ENCODE results near the gene IGFBP4. TPM values are rescaled to one million over a fixed set of nuclear protein-coding genes. Genes with fewer than 3 reads are reported as not detected.

The IGFBP4 gene
- total and polyA plus RNA-seq, 8 donors, result 30.2 to 190 (median 65.9) TPM

DNA sequence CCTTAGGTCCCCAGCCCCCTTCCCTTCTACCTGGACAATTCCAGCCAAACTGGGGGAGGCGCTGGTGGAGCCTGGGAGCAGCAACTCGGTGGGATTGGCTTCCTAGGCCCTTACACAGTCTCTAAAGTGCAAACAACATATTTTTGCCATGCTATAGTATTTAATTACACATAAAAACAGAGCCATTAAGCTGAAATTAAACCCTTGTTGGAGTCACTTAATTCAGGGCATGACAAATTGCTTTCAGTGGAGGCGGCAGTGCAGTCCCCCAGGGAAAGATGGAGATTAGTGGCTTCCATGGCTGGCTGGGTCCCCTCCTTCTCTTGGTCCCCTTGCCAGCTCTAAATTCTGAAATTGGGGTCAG is 17.3 kb downstream of the IGFBP4 start:
- no peak for DNase-seq
- intact Hi-C loops (cut with DNase I), result no loop called here
- no peaks in the 10 kb centered on the region for H3K4me1 ChIP-seq
- 75 to 78% methylated on average over 3 of the region's 3 CpGs for WGBS, 2 donors
- H3K36me3 ChIP-seq, result no peaks in the 10 kb centered on the region
- FAIRE-seq, result no peak
- H3K27ac ChIP-seq, result no peak overlapping the region
- ATAC-seq, result no peak
- TF ChIP-seq, protein P1, sequence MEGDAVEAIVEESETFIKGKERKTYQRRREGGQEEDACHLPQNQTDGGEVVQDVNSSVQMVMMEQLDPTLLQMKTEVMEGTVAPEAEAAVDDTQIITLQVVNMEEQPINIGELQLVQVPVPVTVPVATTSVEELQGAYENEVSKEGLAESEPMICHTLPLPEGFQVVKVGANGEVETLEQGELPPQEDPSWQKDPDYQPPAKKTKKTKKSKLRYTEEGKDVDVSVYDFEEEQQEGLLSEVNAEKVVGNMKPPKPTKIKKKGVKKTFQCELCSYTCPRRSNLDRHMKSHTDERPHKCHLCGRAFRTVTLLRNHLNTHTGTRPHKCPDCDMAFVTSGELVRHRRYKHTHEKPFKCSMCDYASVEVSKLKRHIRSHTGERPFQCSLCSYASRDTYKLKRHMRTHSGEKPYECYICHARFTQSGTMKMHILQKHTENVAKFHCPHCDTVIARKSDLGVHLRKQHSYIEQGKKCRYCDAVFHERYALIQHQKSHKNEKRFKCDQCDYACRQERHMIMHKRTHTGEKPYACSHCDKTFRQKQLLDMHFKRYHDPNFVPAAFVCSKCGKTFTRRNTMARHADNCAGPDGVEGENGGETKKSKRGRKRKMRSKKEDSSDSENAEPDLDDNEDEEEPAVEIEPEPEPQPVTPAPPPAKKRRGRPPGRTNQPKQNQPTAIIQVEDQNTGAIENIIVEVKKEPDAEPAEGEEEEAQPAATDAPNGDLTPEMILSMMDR (IDR thresholded peaks at IDR 0.05), result no peak
- H3K4me3 ChIP-seq, result no peak overlapping the region
- H3K27me3 ChIP-seq, result no peaks in the 10 kb centered on the region
- H3K9me3 ChIP-seq, result no peaks in the 10 kb centered on the region

DNA sequence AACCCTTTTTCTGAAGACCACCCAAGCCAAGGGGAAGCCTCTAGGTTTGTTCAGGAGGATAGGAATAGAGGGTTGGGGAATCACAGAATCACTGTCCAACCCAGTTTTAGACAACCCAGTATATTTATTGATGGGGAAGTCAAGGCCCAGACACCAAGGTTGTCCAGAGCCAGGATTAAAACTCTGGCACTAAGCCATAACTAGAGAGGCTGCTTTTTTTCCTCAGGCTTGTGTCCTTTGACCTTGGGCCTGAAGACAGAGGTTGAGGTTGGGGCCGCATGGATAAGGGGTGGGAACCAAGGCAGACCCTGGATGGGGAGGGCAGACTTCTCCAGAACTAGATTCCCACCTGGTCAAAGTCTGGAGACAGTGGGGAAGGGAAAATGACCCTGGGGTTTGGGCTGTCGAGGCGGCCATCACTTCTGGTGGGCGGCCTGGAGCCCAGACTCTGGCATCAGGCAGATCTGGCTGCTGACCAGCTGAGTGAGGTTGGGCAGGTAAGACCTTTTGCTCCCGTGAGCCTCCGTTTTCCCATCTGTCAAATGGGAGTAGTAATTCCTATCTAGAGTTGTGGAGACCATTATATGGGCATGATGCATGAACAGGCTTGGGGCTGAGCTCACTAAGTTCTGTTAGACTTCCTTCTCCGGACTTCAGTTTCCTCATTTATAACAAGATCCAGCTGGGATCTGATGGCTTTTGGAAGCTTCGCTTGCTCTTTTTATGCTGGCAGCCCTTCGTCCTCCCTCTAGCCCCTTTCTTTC is 17.9 kb downstream of the IGFBP4 start:
- no peak for FAIRE-seq
- intact Hi-C loops (cut with DNase I), result no loop called here
- Histone ChIP-seq H3K36me3 (no peaks in the 10 kb centered on the region), H3K4me1 (no peaks in the 10 kb centered on the region), H3K9me3 (no peaks in the 10 kb centered on the region), H3K27ac (no peak overlapping the region), H3K27me3 (no peaks in the 10 kb centered on the region), H3K4me3 (no peak overlapping the region)
- WGBS, 2 donors, result 74 to 75% methylated on average over 9 of the region's 9 CpGs
- TF ChIP-seq, protein P1 (IDR thresholded peaks at IDR 0.05), result no peak
- no peak for ATAC-seq
- no peak for DNase-seq

DNA sequence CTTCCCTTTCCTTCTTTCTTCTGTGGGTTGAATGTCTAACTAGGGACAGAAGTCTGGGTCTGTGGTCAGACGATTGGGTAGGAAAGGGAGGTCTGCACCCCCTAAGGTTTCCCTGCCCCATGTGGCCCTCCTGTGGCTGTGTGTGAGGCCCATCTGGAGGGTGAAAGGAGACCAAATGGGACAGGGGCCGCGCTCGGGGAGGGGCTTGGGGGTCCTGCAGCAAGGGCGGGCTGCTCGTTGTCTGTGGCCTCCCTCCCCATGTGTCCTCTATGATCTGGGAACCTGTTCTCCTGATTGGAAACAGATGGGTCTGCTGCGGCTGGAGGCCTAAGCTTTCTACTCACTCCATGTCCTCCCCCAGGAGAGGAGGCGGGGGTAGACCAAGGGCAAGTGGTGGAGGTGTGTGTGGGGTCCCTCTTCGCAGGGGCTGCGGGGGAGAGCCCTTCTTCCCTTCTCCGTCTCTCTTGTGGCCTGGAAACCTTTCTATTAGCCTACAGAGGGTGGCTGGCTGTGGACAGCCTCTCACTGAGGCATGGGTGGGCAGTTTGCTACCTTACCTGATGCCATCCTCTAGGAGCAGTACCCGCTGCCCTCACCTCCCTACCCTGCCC is 18.6 kb downstream of the IGFBP4 start:
- H3K27me3 ChIP-seq, result no peaks in the 10 kb centered on the region
- intact Hi-C loops (cut with DNase I), result no loop called here
- DNase-seq (no peak), ATAC-seq (no peak), FAIRE-seq (no peak)
- H3K36me3 ChIP-seq, result no peaks in the 10 kb centered on the region
- H3K4me1 ChIP-seq, result no peaks in the 10 kb centered on the region
- no peak overlapping the region for H3K27ac ChIP-seq
- TF ChIP-seq, protein P1 (IDR thresholded peaks at IDR 0.05), result no peak
- H3K4me3 ChIP-seq, result no peak overlapping the region
- H3K9me3 ChIP-seq, result no peaks in the 10 kb centered on the region
- 65 to 81% methylated on average over 12 of the region's 12 CpGs for WGBS, 2 donors

DNA sequence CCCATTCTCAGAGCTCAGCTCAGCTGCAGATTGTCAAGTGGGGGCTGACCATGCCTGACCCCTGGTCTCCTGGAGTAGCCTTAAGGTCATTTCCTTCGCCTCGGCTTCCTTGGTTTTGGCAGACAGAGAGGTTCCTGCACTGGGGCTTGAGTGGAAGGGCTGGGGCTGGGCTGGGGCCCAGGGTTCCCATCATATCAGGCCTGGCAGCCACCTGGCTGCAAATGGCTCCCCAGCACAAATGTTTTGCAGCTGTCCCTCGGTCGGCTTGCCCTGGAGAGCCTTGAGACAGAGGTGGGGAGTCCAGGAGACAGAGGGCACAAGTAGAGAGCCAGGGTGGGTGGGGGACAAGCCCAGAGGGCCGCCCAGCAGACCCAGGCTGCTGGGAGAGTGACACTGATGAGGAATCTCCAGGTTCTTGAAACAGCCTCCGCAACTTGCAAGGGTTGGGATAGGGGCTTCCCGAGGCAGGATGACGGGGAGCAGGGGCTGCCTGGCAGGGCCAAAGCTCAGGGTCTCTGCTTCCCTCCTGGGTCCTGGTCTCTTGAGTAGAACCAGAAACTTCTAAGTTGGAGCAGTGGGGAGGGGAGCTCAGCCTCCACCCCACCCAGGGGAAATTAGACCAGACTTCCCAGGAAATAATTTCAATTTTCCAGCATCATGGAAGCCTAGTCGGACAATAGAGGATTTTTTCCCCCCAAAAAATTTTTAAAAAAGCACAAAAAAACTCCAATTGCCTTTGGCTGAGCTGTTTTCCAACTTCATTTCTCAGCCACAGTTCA is 19.3 kb downstream of the IGFBP4 start:
- intact Hi-C loops (cut with DNase I), result no loop called here
- H3K27ac ChIP-seq, result no peak overlapping the region
- H3K4me1 ChIP-seq, result no peaks in the 10 kb centered on the region
- no peaks in the 10 kb centered on the region for H3K27me3 ChIP-seq
- ATAC-seq (peak in 1 of 4 donors; percentile 3), DNase-seq (no peak), FAIRE-seq (no peak)
- WGBS, 2 donors, result 72 to 79% methylated on average over 9 of the region's 9 CpGs
- TF ChIP-seq, protein P1 (IDR thresholded peaks at IDR 0.05), result no peak
- H3K4me3 ChIP-seq, result no peak overlapping the region
- no peaks in the 10 kb centered on the region for H3K9me3 ChIP-seq
- H3K36me3 ChIP-seq, result no peaks in the 10 kb centered on the region

All from pancreas (tissue), 10 donors.